M059J (cell line): ENCODE measurements around the gene CFAP92. TPM values are rescaled to one million over a fixed set of nuclear protein-coding genes. Genes with fewer than 3 reads are reported as not detected.

Experiments used
- DNase-seq: peaks from one replicate; pipeline ENCODE4 v3.0.0-alpha.2; 2012; ENCODE audit warnings: low read depth
- total RNA-seq: library from RNA; depleted of rRNA; stranded (reverse); fragments of >200 nt; shearing (Covaris generic); gene quantifications from 2 replicates; pipeline ENCODE4 v1.2.3, GENCODE V29; 2014

CFAP92 gene
- total RNA-seq, 1 experiment from 2014 or later: 0.27 TPM

GRCh38 chr3:128991355-128991895 lies 2.5 kb downstream of the CFAP92 start:
- DNase-seq: no peak

- no peak for DNase-seq
Observed at GRCh38 chr3:128988286-128988685, 5.6 kb downstream of the CFAP92 start.

DNA sequence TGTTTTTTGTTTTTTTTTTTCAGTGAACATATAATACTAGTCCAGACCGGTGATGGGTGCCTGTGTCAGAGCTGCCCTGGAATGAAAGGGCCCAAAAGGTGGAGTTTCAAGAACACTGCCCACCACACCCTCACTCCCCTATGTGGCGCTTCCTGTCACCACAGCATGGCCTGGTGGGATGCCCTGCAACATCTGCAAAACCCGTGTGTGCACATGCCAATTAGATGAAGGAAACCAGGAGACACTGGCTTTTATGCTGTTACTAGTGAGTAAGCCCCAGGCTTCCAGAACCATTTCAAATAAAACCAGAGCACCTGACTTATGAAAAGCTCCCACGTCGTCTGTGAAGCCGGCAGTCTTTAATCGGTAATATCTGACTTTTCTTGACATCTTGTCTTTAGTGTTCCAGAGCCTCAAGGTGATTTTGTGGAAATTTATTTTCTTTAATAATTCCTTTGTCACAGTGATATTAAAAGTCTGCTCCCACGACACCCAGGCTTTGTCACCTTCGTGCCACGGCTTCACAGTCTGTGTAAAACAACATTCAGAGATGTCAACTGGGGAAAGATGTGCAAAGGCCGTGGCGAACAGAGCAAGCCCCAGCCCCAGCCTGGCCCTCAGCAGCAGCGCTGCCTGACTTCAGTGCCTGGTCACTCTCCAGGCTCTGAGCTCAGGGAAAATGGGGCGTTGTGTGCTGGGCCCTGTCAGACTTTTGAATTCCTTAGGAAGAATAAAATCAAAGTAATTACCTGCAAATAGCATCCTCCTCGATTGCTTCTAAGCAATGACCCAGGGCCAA lies 6.4 kb downstream of the CFAP92 start:
- no peak for DNase-seq

- no peak for DNase-seq
Observed at GRCh38 chr3:128984596-128984995, 9.3 kb downstream of the CFAP92 start.

DNA sequence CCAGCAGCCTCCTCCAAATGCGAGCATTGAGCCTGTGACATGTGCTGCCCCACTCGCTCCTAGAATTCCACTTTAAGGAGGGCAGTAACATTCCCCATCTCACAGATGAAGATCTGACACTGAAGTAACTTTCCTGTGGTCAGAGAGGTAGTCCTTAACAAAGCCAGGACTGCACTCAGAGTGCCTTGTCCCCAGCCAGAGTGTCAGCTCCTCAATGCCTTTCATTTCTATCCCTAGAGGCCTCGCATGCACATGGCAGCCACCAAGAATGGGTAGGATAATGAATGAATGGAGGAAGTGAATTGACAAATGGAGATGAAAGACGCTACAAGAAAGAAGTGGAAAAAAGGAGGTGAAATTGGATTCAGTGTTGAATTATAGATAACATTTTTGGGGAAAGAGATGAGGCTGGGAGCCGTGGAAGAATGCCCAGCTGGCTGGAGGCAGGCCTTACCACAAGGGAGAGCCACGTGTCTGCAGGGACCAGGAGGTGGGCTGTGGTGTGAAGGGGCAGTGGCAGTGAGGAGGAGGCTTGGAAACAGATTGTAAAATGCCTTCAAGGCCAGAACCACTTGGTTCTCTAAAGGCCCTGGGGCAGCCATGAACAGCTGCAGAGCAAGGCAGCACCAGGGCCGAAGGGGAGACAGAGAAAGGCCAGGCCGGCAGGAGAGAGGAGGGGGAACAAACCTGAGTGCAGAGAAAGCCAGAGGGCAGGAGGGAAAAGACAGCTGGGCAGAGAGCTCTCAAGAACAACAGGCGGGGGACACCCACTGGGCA lies 10.4 kb downstream of the CFAP92 start:
- DNase-seq: no peak

- no peak for DNase-seq
Observed at GRCh38 chr3:128975276-128975675, 18.6 kb downstream of the CFAP92 start.

DNA sequence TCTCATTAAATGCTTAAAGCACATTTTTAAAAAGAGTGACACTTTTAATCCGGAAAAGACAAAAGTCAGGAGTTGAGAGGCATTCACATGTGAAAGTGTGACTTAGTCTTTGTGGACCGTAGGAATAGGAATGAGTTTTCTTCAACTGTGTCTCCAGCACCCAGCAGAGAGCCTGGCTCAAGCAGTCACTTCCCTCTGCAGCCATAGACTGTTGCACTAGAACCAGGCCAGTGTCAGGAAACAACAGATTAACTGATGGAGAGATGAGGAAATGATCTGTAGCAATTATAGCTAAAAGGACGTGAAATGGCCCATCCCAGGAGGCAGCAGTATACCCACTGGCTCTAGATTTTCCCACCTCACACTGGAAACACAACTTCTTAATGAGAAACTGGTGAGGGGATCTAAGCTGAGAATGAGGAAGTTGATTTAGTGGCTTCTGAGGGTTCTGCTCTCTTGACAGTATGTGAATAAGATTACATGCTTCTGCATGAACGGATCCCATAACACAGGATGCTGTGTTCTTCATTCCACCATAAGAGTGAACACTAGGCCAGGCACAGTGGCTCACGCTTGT lies 19.8 kb downstream of the CFAP92 start:
- DNase-seq: no peak

GRCh38 chr3:128971421-128972100 lies 22.3 kb downstream of the CFAP92 start:
- no peak for DNase-seq

- DNase-seq: peak; percentile 33
Observed at GRCh38 chr3:128970740-128971047, 23.2 kb downstream of the CFAP92 start.

DNA sequence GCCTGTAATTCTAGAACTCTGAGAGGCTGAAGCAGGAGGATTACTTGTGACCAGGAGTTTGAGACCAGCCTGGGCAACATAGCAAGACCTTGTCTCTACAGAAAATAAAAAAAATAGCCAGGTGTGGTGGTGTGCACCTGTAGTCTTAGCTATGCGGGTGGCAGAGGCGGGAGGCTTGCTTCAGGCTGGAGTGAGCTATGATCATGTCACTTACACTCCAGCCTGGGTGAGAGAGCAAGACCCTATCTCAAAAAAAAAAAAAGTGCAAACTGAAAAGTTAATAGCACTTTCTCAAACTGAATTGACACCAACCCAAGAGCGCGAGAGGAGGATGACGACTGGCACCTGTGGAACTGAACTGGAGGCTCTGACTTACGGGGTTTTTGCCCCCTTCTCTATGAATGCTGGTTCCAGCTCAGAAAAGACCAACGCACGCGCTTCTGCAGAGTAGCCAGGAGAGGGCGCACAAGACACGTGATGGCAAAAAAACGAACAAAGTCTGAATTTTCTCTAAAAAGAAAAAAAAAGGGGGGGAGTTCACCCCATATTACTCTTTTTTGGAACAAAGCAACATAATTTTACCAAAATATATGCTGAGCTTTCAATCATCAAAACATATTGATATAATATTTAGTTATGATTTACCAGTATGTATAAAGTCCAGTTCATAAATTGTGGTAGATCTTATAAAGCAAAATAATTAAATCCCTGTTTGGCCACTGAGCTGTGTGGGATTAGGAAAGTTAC lies 23.7 kb downstream of the CFAP92 start:
- DNase-seq: peak; percentile 39

DNA sequence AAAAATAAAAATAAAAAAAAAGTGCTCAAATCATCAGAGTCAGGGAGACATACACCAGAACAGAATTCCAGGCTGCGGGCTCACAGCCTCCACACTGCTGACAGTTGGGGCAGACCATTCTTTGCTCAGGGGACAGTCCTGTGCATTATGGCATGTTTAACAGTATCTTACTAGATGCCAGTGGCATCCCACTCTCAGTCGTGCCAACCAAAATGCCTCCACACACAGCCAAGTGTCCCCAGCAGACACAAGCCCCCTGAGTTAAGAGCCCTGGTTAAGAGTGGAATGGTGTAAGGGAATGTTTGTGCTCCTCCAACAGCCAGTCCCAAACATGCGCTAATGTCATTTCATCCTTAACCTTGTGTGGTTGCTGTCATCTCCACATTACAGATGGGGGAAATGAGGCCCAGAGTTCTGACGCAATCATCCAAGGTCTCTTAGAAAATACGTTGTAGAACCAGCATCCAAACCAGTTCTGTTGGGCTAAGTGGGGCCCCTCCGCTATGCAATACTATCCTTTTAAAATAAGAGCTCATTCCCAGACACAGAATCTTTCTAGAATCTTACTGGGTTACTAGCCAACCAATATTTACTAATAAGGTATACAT lies 26.0 kb downstream of the CFAP92 start:
- DNase-seq: no peak

GRCh38 chr3:128965818-128966217 lies 28.1 kb downstream of the CFAP92 start:
- no peak for DNase-seq

DNA sequence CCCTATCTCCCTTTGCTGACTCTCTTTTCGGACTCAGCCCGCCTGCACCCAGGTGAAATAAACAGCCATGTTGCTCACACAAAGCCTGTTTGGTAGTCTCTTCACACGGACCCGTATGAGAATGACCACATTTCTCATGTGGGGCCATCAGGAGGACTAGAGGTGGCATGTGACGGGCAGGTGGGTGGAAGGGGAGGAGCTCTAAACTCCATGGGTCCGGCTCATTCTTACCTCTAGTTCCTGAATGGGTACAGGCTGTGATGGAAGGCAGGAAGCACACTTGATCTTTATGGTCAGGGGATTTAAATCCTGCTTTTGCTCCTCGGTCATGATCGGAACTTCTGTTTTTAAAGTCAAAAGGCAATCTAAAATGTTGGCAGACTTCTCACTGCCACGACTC lies 28.6 kb downstream of the CFAP92 start:
- no peak for DNase-seq

GRCh38 chr3:128956440-128956839 lies 37.4 kb downstream of the CFAP92 start:
- no peak for DNase-seq

DNA sequence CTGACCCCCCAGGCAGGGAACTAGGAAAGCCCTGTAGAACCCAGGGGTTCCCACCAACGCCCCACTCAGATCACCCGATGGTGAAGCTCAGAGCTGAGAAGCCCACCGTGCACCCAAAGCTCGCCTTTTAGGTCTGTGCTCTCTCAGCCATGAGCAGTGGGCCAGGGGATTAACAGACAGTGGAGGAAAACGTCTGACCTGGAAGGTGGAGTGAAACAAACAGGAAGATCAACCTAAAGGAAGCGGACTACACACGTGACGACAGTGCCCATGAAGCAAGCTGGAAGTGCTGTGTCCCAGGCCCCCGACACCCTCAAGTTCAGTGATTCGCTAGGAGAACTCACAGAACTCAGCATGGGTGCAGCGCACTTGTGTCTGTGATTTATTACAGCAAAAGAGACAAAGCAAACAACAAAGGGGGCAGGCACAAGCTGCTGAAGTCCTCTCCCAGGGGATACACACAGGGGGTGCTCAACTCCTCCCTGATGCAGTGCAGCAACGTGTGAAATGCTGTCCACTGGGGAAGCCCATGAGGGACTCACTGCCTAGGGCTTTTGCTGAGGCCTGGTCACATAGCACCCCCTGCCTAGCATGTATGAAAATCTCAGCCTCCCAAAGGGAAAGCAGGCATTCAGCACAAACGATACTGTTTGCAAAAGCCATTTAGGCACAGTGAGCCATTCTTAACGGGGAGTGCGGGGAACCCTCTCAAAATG lies 43.5 kb downstream of the CFAP92 start:
- DNase-seq: peak; percentile 64

- no peak for DNase-seq
Observed at GRCh38 chr3:128949158-128949557, 44.7 kb downstream of the CFAP92 start.

DNA sequence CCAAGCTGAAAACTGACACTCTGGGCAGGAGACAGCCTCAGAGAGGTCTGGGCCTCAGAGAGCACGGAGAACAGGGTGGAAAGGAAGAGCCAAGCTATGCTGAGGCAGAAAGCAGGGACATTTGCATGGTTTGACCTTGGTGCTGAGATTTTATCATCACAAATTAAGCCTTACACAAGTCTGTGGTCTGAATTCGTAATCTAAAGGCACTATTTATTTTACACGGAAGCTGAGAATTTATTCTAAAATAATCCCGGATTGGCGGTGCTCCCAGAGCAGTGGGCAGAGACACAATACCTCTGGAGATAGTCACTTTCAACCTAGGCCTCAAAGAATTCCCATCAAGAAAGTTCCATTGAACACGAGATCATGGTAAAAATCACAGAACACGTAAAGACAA lies 47.5 kb downstream of the CFAP92 start:
- peak; percentile 94 for DNase-seq

GRCh38 chr3:128945878-128946175 lies 48.0 kb downstream of the CFAP92 start:
- DNase-seq: no peak

DNA sequence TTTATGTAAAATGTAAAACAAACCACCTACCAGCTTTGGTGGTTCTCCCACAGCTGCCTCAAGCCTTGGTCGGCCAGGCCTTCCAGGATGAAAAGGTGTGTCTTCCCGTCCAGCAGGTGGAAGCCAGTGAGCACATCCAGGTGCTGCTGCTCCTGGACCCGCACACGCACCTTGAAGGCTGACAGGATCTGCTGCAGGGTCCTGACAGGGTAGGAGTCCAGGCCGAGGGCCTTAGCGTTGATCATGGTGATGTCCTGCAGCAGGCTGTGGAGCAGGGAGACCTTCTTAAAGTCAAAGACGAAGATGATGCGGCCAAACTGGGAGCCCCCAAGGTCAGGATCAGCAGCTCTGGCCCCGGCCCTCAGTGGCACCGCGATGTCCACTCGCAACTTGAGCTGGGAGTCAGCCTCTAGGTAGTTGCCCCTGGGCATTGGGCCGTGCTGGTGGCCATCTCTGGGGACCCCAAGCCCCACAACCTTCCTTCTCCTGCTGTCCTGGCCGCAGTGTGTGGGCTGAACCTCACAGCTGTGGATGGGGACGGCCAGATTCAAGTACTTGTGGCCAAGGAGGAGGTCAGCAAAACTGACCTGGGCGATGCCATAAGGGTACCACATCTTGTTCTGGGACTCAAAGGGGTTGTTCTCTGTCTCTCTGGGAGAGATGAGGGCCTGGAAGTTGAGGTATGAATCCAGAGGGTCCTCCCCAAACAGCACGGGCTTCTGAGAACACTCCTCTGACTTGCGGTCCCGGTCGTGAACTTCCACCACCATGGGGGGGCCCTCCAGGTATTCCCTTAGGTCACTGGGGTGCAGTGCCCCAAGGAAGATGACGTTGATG lies 48.6 kb downstream of the CFAP92 start:
- DNase-seq: no peak
